Neutrophil (primary cell): Measurements from ENCODE around the gene TBC1D20.

ENCODE experiments used
- H3K27ac ChIP-seq: fragments of 200-600 bp; sonication (generic); 2 replicates; pipeline ENCODE4 v1.5.1; 2016; ENCODE audit warnings: mild to moderate bottlenecking, moderate library complexity
- H3K27me3 ChIP-seq: fragments of 200-600 bp; sonication (generic); 2 replicates; pipeline ENCODE4 v1.6.0; 2016; ENCODE audit warnings: mild to moderate bottlenecking
- H3K36me3 ChIP-seq: fragments of 200-600 bp; sonication (generic); 2 replicates; pipeline ENCODE4 v1.5.1; 2017
- H3K4me1 ChIP-seq, 2 experiments: fragments of 200-600 bp in 1 of 2; sonication (generic) in 1 of 2; 1 replicate in 1 of 2; 2 replicates in 1 of 2; pipeline versions ENCODE4 v1.5.1 to v1.6.1; 2013 to 2016; ENCODE audit warnings: low read depth in 1 of 2, low read length in 1 of 2, mild to moderate bottlenecking in 1 of 2, moderate library complexity in 1 of 2; ENCODE audit not compliant: control insufficient read depth in 1 of 2, insufficient read depth in 1 of 2
- H3K4me3 ChIP-seq, 2 experiments: fragments of 200-600 bp in 1 of 2; sonication (generic) in 1 of 2; 1 replicate in 1 of 2; 2 replicates in 1 of 2; pipeline ENCODE4 v1.5.1; 2013 to 2016; ENCODE audit warnings: low read depth in 1 of 2, low read length in 1 of 2, mild to moderate bottlenecking in 1 of 2, moderate library complexity in 1 of 2
- H3K9me3 ChIP-seq: fragments of 200-600 bp; sonication (generic); 2 replicates; pipeline ENCODE4 v1.5.1; 2016
- CTCF ChIP-seq: fragments of 200-600 bp; sonication (generic); IDR thresholded peaks from 2 replicates; pipeline ENCODE4 v1.5.1; 2016; ENCODE audit warnings: antibody characterized with exemption

TBC1D20 gene

GRCh38 chr20:487655-488054 lies 25.3 kb upstream of the TBC1D20 start:
- TF ChIP-seq CTCF, result no peak
- no peaks in the 10 kb centered on the region for H3K9me3 ChIP-seq
- H3K27ac ChIP-seq, result no peak overlapping the region
- H3K27me3 ChIP-seq, result no peaks in the 10 kb centered on the region
- H3K4me3 ChIP-seq, result no peak overlapping the region
- H3K36me3 ChIP-seq, result peaks cover 87% of the 10 kb centered on the region
- no peaks in the 10 kb centered on the region for H3K4me1 ChIP-seq

- Histone ChIP-seq H3K27me3 (no peaks in the 10 kb centered on the region), H3K4me1 (no peaks in the 10 kb centered on the region), H3K27ac (no peak overlapping the region), H3K9me3 (no peaks in the 10 kb centered on the region), H3K36me3 (peaks cover 80% of the 10 kb centered on the region), H3K4me3 (no peak overlapping the region)
- no peak for TF ChIP-seq CTCF
Measured at GRCh38 chr20:483815-484644, 21.7 kb upstream of the TBC1D20 start.

GRCh38 chr20:481167-481566 lies 18.8 kb upstream of the TBC1D20 start:
- no peaks in the 10 kb centered on the region for H3K9me3 ChIP-seq

GRCh38 chr20:480044-480443 lies 17.7 kb upstream of the TBC1D20 start:
- no peak for TF ChIP-seq CTCF
- no peaks in the 10 kb centered on the region for H3K9me3 ChIP-seq
- H3K4me3 ChIP-seq, result no peak overlapping the region
- H3K27ac ChIP-seq, result no peak overlapping the region
- no peaks in the 10 kb centered on the region for H3K27me3 ChIP-seq
- H3K36me3 ChIP-seq, result peaks cover 40% of the 10 kb centered on the region
- H3K4me1 ChIP-seq, result no peaks in the 10 kb centered on the region

More at GRCh38 chr20:481167-481566, 18.8 kb upstream of the TBC1D20 start:
- Histone ChIP-seq H3K4me1 (no peaks in the 10 kb centered on the region), H3K36me3 (peaks cover 52% of the 10 kb centered on the region), H3K4me3 (no peak overlapping the region), H3K27ac (no peak overlapping the region), H3K27me3 (no peaks in the 10 kb centered on the region)
- TF ChIP-seq CTCF, result no peak

GRCh38 chr20:479487-479886 lies 17.2 kb upstream of the TBC1D20 start:
- no peaks in the 10 kb centered on the region for H3K9me3 ChIP-seq
- peaks cover 37% of the 10 kb centered on the region for H3K36me3 ChIP-seq
- H3K27ac ChIP-seq, result no peak overlapping the region
- no peaks in the 10 kb centered on the region for H3K27me3 ChIP-seq
- H3K4me1 ChIP-seq, result no peaks in the 10 kb centered on the region
- TF ChIP-seq CTCF, result no peak
- no peak overlapping the region for H3K4me3 ChIP-seq
